ENCODE results near the gene SMAD5. TPM values are rescaled to one million over a fixed set of nuclear protein-coding genes. Genes with fewer than 3 reads are reported as not detected.

SMAD5 gene
- total and polyA plus RNA-seq, 2 of the 13 experiments (the other 11 are each of a cell fraction or from before 2014, with no cell fraction given), result 27.2 to 48.5 TPM

DNA sequence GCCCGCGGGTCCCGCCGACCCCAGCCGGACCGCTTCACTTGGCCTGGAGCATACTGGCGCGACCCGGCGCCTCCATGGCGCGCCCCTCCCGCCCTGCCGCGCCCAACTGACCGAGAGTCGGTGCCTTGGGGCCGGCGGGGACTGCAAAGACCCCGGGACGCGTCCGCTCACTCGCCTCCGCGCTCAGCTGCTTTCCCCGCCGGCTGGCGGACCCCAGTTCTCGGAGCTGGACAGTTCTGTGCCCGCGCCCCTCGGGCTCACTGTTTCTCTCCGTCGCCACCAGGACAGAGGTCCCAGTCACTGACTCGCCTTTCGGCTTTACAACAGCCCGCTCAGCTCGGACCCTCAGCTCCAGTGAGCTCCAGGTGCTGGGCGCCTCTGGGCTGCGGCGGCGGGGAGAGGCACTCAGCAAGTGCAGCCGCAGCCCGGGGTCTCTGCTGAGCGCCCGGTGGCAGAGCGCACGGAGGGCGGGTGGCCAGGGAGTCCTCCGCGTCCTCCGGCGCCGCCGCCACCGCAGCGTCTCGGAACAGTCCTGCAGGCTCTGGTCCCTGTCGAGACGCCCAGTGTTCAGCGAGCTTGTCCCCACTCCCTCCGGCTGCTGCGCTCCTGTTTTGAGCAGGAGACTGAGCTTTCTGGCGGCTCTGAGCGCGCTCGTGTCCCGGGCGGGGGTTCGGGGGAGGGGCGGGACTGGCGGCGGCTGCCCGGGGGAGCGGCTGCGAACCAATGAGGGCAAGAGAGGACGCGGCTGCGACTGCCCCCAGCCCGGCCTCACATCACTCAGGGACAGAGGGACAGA is 60.1 kb downstream of the SMAD5 start, which contains the start of gene SMIM32:
TSS of gene SMIM32 (minus strand) at position 637 of the 796 bp plus-strand sequence. CDS start 638 bp downstream, outside the sequence.
- peaks cover 0 to 3% of the 10 kb centered on the region in 2 experiments; a peak in 2 of 5 replicates for H3K36me3 ChIP-seq (replicated peaks in 1 of 2; ENCODE audit: control insufficient read depth in 1 of 2, insufficient read depth in 2 of 2, low read length in 2 of 2)
- peaks cover 0 to 20% of the 10 kb centered on the region in 2 experiments; a peak in 3 of 5 replicates for H3K27me3 ChIP-seq (ENCODE audit: control insufficient read depth in 1 of 2, insufficient read depth in 2 of 2, low read length in 2 of 2)
- H3K79me2 ChIP-seq (ENCODE audit: insufficient read depth, low read length), result no peaks in the 10 kb centered on the region
- POLR2A ChIA-PET, result interaction anchor here (0.6 kb wide), 1 partner anchor 69 kb away, joined by 3 read pairs; no protein-coding TSS in a partner anchor
- H2AFZ ChIP-seq (ENCODE audit: low read length), result no peak within 1 kb of the TSS
- 4% methylated on average over 32 of the region's 81 CpGs for WGBS (ENCODE audit: low lambda C conversion rate)
- BruUV-seq (replicated peaks), result no TSS peak
- H3K27ac ChIP-seq (ENCODE audit: extremely low read length, insufficient read depth, low read length), result no peak within 1 kb of the TSS
- H3K4me1 ChIP-seq (ENCODE audit: insufficient read depth, low read length), result peaks cover 30% of the 10 kb centered on the region
- peak; percentile 24 for DNase-seq (ENCODE audit: low spot score)
- intact Hi-C loops (cut with micrococcal nuclease; ENCODE audit: unreplicated experiment) (no loop called here), in situ Hi-C loops (cut with HindIII; ENCODE audit: extremely low pct_ligation_motif_present, low pct_unique_long_range_greater_than_20kb) (no loop called here)
- peak within 1 kb of the TSS; percentile 90 for H3K4me2 ChIP-seq (ENCODE audit: low read depth, low read length)
- FAIRE-seq, result no peak
- H4K20me1 ChIP-seq (ENCODE audit: insufficient read depth, low read length), result no peaks in the 10 kb centered on the region
- H3K4me3 ChIP-seq (replicated peaks in 1 of 3; ENCODE audit: insufficient read depth in 1 of 3, low read depth in 2 of 3, low read length in 3 of 3), result peak within 1 kb of the TSS; percentile 68 to 74 (median 72)
- CTCF ChIA-PET (ENCODE audit: low intra/inter-chr PET ratio, low total read pairs), result no interaction called here
- ATAC-seq, result peak; percentile 81
- H3K9ac ChIP-seq (ENCODE audit: insufficient read depth, low read depth, low read length), result peak within 1 kb of the TSS; percentile 59; the same call in 1 of the 2 replicates
- H3K9me3 ChIP-seq (ENCODE audit: low read length), result no peaks in the 10 kb centered on the region
- TF ChIP-seq, protein P1, sequence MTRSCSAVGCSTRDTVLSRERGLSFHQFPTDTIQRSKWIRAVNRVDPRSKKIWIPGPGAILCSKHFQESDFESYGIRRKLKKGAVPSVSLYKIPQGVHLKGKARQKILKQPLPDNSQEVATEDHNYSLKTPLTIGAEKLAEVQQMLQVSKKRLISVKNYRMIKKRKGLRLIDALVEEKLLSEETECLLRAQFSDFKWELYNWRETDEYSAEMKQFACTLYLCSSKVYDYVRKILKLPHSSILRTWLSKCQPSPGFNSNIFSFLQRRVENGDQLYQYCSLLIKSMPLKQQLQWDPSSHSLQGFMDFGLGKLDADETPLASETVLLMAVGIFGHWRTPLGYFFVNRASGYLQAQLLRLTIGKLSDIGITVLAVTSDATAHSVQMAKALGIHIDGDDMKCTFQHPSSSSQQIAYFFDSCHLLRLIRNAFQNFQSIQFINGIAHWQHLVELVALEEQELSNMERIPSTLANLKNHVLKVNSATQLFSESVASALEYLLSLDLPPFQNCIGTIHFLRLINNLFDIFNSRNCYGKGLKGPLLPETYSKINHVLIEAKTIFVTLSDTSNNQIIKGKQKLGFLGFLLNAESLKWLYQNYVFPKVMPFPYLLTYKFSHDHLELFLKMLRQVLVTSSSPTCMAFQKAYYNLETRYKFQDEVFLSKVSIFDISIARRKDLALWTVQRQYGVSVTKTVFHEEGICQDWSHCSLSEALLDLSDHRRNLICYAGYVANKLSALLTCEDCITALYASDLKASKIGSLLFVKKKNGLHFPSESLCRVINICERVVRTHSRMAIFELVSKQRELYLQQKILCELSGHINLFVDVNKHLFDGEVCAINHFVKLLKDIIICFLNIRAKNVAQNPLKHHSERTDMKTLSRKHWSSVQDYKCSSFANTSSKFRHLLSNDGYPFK (CRISPR knock-in tag; IDR thresholded peaks at IDR 0.05; ENCODE audit: borderline replicate concordance), result peak; percentile 23; the same call in 1 of the 2 replicates
- TF ChIP-seq TARDBP (CRISPR knock-in tag; IDR thresholded peaks at IDR 0.05) (peak; percentile 45; the same call in 1 of the 2 replicates), ZNF781 (CRISPR knock-in tag; IDR thresholded peaks at IDR 0.05; ENCODE audit: borderline replicate concordance, not compliant biosample characterization) (no peak), MEIS1 (CRISPR knock-in tag; IDR thresholded peaks at IDR 0.05; ENCODE audit: borderline replicate concordance) (no peak; the same call in 1 of the 2 replicates), RBM39 (IDR thresholded peaks at IDR 0.05; ENCODE audit: low read depth, low read length, poor library complexity, severe bottlenecking) (peak; percentile 72), ZNF790 (CRISPR knock-in tag; IDR thresholded peaks at IDR 0.05; ENCODE audit: borderline replicate concordance) (no peak), AGO2 (optimal IDR thresholded peaks at IDR 0.05; ENCODE audit: low read depth, low read length) (peak; percentile 93), ISL2 (CRISPR knock-in tag; IDR thresholded peaks at IDR 0.05) (no peak), MEIS2 (CRISPR knock-in tag; IDR thresholded peaks at IDR 0.05) (0 out of 2 replicates have a peak, but pooled peaks have one; percentile 7), FOXA3 (CRISPR knock-in tag; IDR thresholded peaks at IDR 0.05) (no peak), DMAP1 (CRISPR knock-in tag; IDR thresholded peaks at IDR 0.05) (no peak), SAP130 (CRISPR knock-in tag; IDR thresholded peaks at IDR 0.05; ENCODE audit: low read depth) (peak; percentile 36; the same call in 1 of the 2 replicates), HNRNPK (IDR thresholded peaks at IDR 0.05; ENCODE audit: low read depth, low read length, poor library complexity, severe bottlenecking) (peak; percentile 13), ZNF749 (CRISPR knock-in tag; IDR thresholded peaks at IDR 0.05; ENCODE audit: borderline replicate concordance) (0 out of 2 replicates have a peak, but pooled peaks have one; percentile 23), ZFYVE20 (CRISPR knock-in tag; IDR thresholded peaks at IDR 0.05; ENCODE audit: borderline replicate concordance, low read depth) (no peak), SPEN (CRISPR knock-in tag; IDR thresholded peaks at IDR 0.05; ENCODE audit: low read depth) (no peak)
- TF ChIP-seq, protein P2, sequence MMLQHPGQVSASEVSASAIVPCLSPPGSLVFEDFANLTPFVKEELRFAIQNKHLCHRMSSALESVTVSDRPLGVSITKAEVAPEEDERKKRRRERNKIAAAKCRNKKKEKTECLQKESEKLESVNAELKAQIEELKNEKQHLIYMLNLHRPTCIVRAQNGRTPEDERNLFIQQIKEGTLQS (CRISPR knock-in tag; IDR thresholded peaks at IDR 0.05), result no peak
- TF ChIP-seq, protein P3, sequence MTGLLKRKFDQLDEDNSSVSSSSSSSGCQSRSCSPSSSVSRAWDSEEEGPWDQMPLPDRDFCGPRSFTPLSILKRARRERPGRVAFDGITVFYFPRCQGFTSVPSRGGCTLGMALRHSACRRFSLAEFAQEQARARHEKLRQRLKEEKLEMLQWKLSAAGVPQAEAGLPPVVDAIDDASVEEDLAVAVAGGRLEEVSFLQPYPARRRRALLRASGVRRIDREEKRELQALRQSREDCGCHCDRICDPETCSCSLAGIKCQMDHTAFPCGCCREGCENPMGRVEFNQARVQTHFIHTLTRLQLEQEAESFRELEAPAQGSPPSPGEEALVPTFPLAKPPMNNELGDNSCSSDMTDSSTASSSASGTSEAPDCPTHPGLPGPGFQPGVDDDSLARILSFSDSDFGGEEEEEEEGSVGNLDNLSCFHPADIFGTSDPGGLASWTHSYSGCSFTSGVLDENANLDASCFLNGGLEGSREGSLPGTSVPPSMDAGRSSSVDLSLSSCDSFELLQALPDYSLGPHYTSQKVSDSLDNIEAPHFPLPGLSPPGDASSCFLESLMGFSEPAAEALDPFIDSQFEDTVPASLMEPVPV (CRISPR knock-in tag; IDR thresholded peaks at IDR 0.05), result 0 out of 2 replicates have a peak, but pooled peaks have one; percentile 49

Data from HepG2 (cell line).